Body of pancreas (tissue), 4 donors: ENCODE results near the gene MRPL43.

Experiments
- CTCF ChIP-seq, 7 experiments: fragments of 450-650 bp in 4 of 7; fragments of 200-600 bp in 3 of 7; sonication (generic) in 3 of 7; IDR thresholded peaks; one replicate each; pipeline ENCODE4 v1.5.1; 2016 to 2019; ENCODE audit warnings: antibody characterized with exemption in 7 of 7
- POLR2A ChIP-seq, 3 donors: fragments of 450-650 bp; IDR thresholded peaks; one replicate each; pipeline ENCODE4 v1.6.1; 2016; ENCODE audit warnings: antibody characterized with exemption in 3 of 3, mild to moderate bottlenecking in 2 of 3

GRCh38 chr10:100978121-100978900 lies 9.0 kb downstream of the MRPL43 start:
- no peak for TF ChIP-seq POLR2A (IDR thresholded peaks at IDR 0.05)
- no peak for TF ChIP-seq CTCF (IDR thresholded peaks at IDR 0.05)
